Hepatocyte (in vitro differentiated cells): ENCODE data around the gene PHF2. TPM values are rescaled to one million over a fixed set of nuclear protein-coding genes. Genes with fewer than 3 reads are reported as not detected.

Source experiments
- DNase-seq: peaks from one replicate; pipeline ENCODE4 v3.0.0-alpha.2; 2016; ENCODE audit warnings: low spot score
- H2AFZ ChIP-seq: fragments of 200-600 bp; sonication (generic); 2 replicates; pipeline ENCODE4 v1.6.0; 2016; ENCODE audit warnings: antibody characterized with exemption, mild to moderate bottlenecking
- H3K27ac ChIP-seq: fragments of 200-600 bp; sonication (generic); 2 replicates; pipeline ENCODE4 v1.5.1; 2016; ENCODE audit warnings: mild to moderate bottlenecking
- H3K27me3 ChIP-seq: fragments of 200-600 bp; sonication (generic); 2 replicates; pipeline ENCODE4 v1.6.1; 2016
- H3K36me3 ChIP-seq: fragments of 200-600 bp; sonication (generic); replicated peaks from 2 replicates; pipeline ENCODE4 v1.5.1; 2016; ENCODE audit warnings: low read depth; ENCODE audit not compliant: insufficient read depth
- H3K4me1 ChIP-seq: fragments of 200-600 bp; sonication (generic); 2 replicates; pipeline ENCODE4 v1.5.1; 2016; ENCODE audit warnings: mild to moderate bottlenecking, moderate library complexity; ENCODE audit not compliant: insufficient read depth
- H3K4me2 ChIP-seq: fragments of 200-600 bp; sonication (generic); 2 replicates; pipeline ENCODE4 v1.6.0; 2016
- H3K4me3 ChIP-seq: fragments of 200-600 bp; sonication (generic); 2 replicates; pipeline ENCODE4 v1.5.1; 2016; ENCODE audit warnings: mild to moderate bottlenecking
- H3K79me2 ChIP-seq: fragments of 200-600 bp; sonication (generic); 2 replicates; pipeline ENCODE4 v1.6.0; 2017; ENCODE audit warnings: mild to moderate bottlenecking
- H3K9me2 ChIP-seq: fragments of 200-600 bp; sonication (generic); replicated peaks from 2 replicates; pipeline ENCODE4 v1.6.0; 2017; ENCODE audit warnings: mild to moderate bottlenecking; ENCODE audit not compliant: insufficient read depth
- H3K9me3 ChIP-seq: fragments of 200-600 bp; sonication (generic); 2 replicates; pipeline ENCODE4 v1.5.1; 2016; ENCODE audit warnings: low read depth, mild to moderate bottlenecking
- H4K20me1 ChIP-seq: fragments of 200-600 bp; sonication (generic); 2 replicates; pipeline ENCODE4 v1.6.0; 2016; ENCODE audit warnings: mild to moderate bottlenecking; ENCODE audit not compliant: insufficient read depth, poor library complexity, severe bottlenecking
- CTCF ChIP-seq: fragments of 200-600 bp; sonication (generic); IDR thresholded peaks from 2 replicates; pipeline ENCODE4 v1.5.1; 2016; ENCODE audit warnings: antibody characterized with exemption, mild to moderate bottlenecking; ENCODE audit not compliant: poor library complexity
- EZH2 ChIP-seq: fragments of 200-600 bp; sonication (generic); IDR thresholded peaks from 2 replicates; pipeline ENCODE4 v1.6.1; 2016; ENCODE audit warnings: antibody characterized with exemption, mild to moderate bottlenecking, borderline replicate concordance
- EZH2phosphoT487 ChIP-seq: fragments of 200-600 bp; sonication (generic); IDR thresholded peaks from one replicate; pipeline ENCODE4 v1.6.1; 2018; ENCODE audit warnings: antibody characterized with exemption, mild to moderate bottlenecking, low read depth, moderate library complexity; ENCODE audit not compliant: unreplicated experiment, severe bottlenecking
- WGBS: methylation state at CpG from one replicate; pipeline ENCODE4 v1.1.6; 2016; ENCODE audit warnings: low lambda C conversion rate; ENCODE audit errors: missing lambda C conversion rate; 5-methylcytosine and 5-hydroxymethylcytosine counted together
- polyA plus RNA-seq: library from polyadenylated mRNA; unstranded; fragments of >200 nt; fragmentation: Nextera tagmentation; extraction: Ambion mirVana; gene quantifications from 2 replicates; pipeline ENCODE4 v1.2.1, GENCODE V29; 2016
- total RNA-seq: library from RNA; depleted of rRNA; stranded (reverse); fragments of >200 nt; gene quantifications from 2 replicates; pipeline ENCODE4 v1.2.3, GENCODE V29; 2014

Gene PHF2
- total and polyA plus RNA-seq, 2 experiments from 2014 or later, result 10.5 to 19.8 TPM

GRCh38 chr9:93649610-93650261 is 73.4 kb downstream of the PHF2 start:
- WGBS, result 92% methylated on average over 19 of the region's 19 CpGs
- no peak for TF ChIP-seq CTCF
- TF ChIP-seq EZH2phosphoT487, result no peak
- no peak for TF ChIP-seq EZH2
- no peaks in the 10 kb centered on the region for H3K9me2 ChIP-seq
- no peak overlapping the region for H3K4me3 ChIP-seq
- no peak overlapping the region for H2AFZ ChIP-seq
- no peak overlapping the region for H3K4me2 ChIP-seq
- H3K9me3 ChIP-seq, result no peaks in the 10 kb centered on the region
- H4K20me1 ChIP-seq, result no peaks in the 10 kb centered on the region
- H3K27me3 ChIP-seq, result no peaks in the 10 kb centered on the region
- H3K79me2 ChIP-seq, result no peaks in the 10 kb centered on the region
- no peak for DNase-seq
- H3K36me3 ChIP-seq, result no peaks in the 10 kb centered on the region
- H3K4me1 ChIP-seq, result no peaks in the 10 kb centered on the region
- no peak overlapping the region for H3K27ac ChIP-seq

DNA sequence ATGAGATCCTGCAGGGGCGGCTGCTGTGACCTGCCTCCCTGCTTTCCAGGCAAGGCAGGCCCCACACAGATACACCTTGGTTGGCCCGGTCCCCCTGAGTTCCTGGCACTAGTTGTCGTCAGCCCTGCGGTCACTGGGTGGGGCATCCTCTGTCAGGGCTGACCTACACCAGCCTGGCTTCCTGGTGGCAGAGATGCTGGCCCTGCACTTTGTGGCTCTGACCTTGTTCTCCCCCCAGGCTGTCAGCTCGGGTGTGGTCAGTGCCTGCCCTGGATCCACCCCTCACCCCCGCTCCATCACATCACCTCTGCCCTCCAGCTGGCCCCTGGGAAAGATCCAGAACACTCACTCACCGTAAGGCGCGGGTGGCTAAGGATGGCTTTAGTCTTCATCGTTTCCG is 74.1 kb downstream of the PHF2 start:
- H2AFZ ChIP-seq, result no peak overlapping the region
- H3K4me1 ChIP-seq, result no peaks in the 10 kb centered on the region
- H3K4me2 ChIP-seq, result no peak overlapping the region
- WGBS, result 97% methylated on average over 11 of the region's 11 CpGs
- H3K9me3 ChIP-seq, result no peaks in the 10 kb centered on the region
- no peaks in the 10 kb centered on the region for H3K79me2 ChIP-seq
- no peaks in the 10 kb centered on the region for H3K9me2 ChIP-seq
- H3K27ac ChIP-seq, result no peak overlapping the region
- no peak overlapping the region for H3K4me3 ChIP-seq
- H3K27me3 ChIP-seq, result no peaks in the 10 kb centered on the region
- no peak for TF ChIP-seq EZH2phosphoT487
- TF ChIP-seq EZH2, result no peak
- TF ChIP-seq CTCF, result no peak
- no peaks in the 10 kb centered on the region for H4K20me1 ChIP-seq
- DNase-seq, result no peak
- H3K36me3 ChIP-seq, result no peaks in the 10 kb centered on the region

DNA sequence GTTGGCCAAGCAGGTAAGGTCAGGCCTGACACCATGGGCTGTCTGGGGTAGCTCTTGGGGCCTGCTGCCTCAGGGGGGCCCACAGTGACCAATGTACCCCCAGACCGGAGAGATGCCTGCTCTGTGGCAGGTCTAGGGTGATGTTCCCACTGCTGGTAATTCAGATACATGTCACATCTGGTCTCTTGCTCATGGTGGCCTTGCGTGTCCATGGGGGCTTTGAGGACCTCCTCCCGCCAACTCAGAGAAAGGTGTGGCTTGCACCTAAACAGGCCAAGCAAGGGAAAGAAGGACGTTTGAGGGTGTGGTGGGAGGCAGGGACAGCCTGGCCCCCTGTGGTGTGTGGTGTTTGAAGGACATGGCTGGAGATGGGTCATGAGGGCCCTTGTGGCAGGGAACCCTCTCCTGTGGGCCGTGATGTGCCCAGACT is 75.2 kb downstream of the PHF2 start:
- no peak for DNase-seq

More for the DNA sequence above, 75.2 kb downstream of the PHF2 start:
- Histone ChIP-seq H3K9me2 (no peaks in the 10 kb centered on the region), H3K27ac (no peak overlapping the region), H3K9me3 (no peaks in the 10 kb centered on the region), H3K27me3 (no peaks in the 10 kb centered on the region), H2AFZ (no peak overlapping the region), H3K4me2 (no peak overlapping the region), H3K4me3 (no peak overlapping the region), H3K4me1 (no peaks in the 10 kb centered on the region), H4K20me1 (no peaks in the 10 kb centered on the region), H3K36me3 (no peaks in the 10 kb centered on the region), H3K79me2 (no peaks in the 10 kb centered on the region)
- 97% methylated on average over 5 of the region's 5 CpGs for WGBS
- no peak for TF ChIP-seq EZH2
- TF ChIP-seq EZH2phosphoT487, result no peak
- no peak for TF ChIP-seq CTCF
